GM20000 (cell line): Measurements from ENCODE around the gene SULT2A1.

Source experiments
- DNase-seq: peaks from one replicate; pipeline ENCODE4 v3.0.0; 2012; ENCODE audit warnings: low spot score
- CTCF ChIP-seq: IDR thresholded peaks from 2 replicates; pipeline ENCODE4 v1.5.1; 2012; ENCODE audit warnings: mild to moderate bottlenecking, control low read depth; ENCODE audit errors: extremely low read depth, missing control alignments

The SULT2A1 gene

GRCh38 chr19:47839913-47840312, 46.2 kb downstream of the SULT2A1 start:
- no peak for TF ChIP-seq CTCF
- no peak for DNase-seq

GRCh38 chr19:47839411-47839810, 46.7 kb downstream of the SULT2A1 start:
- DNase-seq = no peak
- TF ChIP-seq CTCF = no peak

GRCh38 chr19:47836038-47836437, 50.1 kb downstream of the SULT2A1 start:
- no peak for TF ChIP-seq CTCF
- DNase-seq = no peak

GRCh38 chr19:47832723-47833122, 53.4 kb downstream of the SULT2A1 start:
- DNase-seq = no peak
- no peak for TF ChIP-seq CTCF

- no peak for DNase-seq
Observed at GRCh38 chr19:47826800-47827199, 59.3 kb downstream of the SULT2A1 start.

GRCh38 chr19:47824396-47824795, 61.7 kb downstream of the SULT2A1 start:
- no peak for TF ChIP-seq CTCF
- no peak for DNase-seq

More at GRCh38 chr19:47826800-47827199, 59.3 kb downstream of the SULT2A1 start:
- TF ChIP-seq CTCF = no peak

- TF ChIP-seq CTCF = no peak
- no peak for DNase-seq
Observed at GRCh38 chr19:47821460-47822020, 64.6 kb downstream of the SULT2A1 start, which contains the start of gene CRX. Gene CRX (plus strand): TSS chr19:47821937. CDS start chr19:47834444, 12,507 bp downstream.
